Activated naive CD8-positive, alpha-beta T cell treated with anti-CD3 and anti-CD28 coated beads, Interleukin-2, amount 10 ng/mL, durations not matched to agents 7 days and 5 days (primary cell): ENCODE data around the gene ITGA4. TPM values are rescaled to one million over a fixed set of nuclear protein-coding genes. Genes with fewer than 3 reads are reported as not detected.

Experiments
- ATAC-seq: fragments of 150-1000 bp; cut with Tn5 transposase; one replicate; pipeline ENCODE4 v1.10.0; 2021; ENCODE audit warnings: low read depth, moderate library complexity
- POLR2A ChIA-PET: fragments of 350-600 bp; sonication (Branson Sonifier 250); formaldehyde crosslinking; loops from one replicate; lab custom pipeline; 2021; ENCODE audit warnings: antibody characterized with exemption; lab: Charles Lee
- DNase-seq: peaks from one replicate; pipeline ENCODE4 v3.0.0; 2021
- H3K27ac Mint-ChIP-seq: one replicate; pipeline ENCODE4 v1.8.0; 2022; ENCODE audit warnings: mild to moderate bottlenecking, mixed read lengths
- H3K27me3 Mint-ChIP-seq: one replicate; pipeline ENCODE4 v1.8.0; 2022; ENCODE audit warnings: mild to moderate bottlenecking, moderate library complexity, mixed read lengths
- H3K36me3 Mint-ChIP-seq: one replicate; pipeline ENCODE4 v1.8.0; 2021; ENCODE audit warnings: mild to moderate bottlenecking, mixed read lengths
- H3K4me1 Mint-ChIP-seq: one replicate; pipeline ENCODE4 v1.8.0; 2021; ENCODE audit warnings: mixed read lengths
- H3K4me3 Mint-ChIP-seq: one replicate; pipeline ENCODE4 v1.8.0; 2022; ENCODE audit warnings: mild to moderate bottlenecking, moderate library complexity, mixed read lengths
- H3K9me3 Mint-ChIP-seq: one replicate; pipeline ENCODE4 v1.8.0; 2021; ENCODE audit warnings: mixed read lengths
- total RNA-seq, 2 experiments: library from RNA; stranded (reverse); gene quantifications; one replicate each; pipeline ENCODE4 v1.2.3, GENCODE V29; 2021

The ITGA4 gene
- total RNA-seq, 2 experiments from 2014 or later, result 216 to 227 TPM

DNA sequence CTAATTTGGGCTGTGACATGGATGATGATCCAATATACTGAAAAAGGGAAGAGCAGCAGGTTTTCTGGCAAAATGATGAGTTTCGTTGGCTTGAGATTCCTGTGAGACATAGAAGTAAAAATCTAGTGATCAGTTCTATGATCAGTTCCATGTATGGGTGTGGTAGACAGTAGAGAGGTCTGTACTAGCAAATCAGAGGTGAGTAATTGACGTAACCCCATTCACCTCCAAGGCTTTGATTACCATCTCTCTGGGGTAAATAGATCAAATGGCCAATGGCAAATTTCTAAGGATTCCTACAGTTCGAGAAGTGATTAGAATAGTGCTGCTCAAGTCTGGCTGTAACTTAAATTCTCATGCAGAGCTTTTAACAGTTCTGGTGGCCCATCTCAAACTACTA is 6.4 kb downstream of the ITGA4 start:
- POLR2A ChIA-PET, result interaction anchor here (7.9 kb wide), 1 partner anchor 157 kb away, joined by 219 read pairs; no protein-coding TSS in a partner anchor
- no peak for ATAC-seq
- peak overlapping the region; percentile 53 for H3K4me3 Mint-ChIP-seq

DNA sequence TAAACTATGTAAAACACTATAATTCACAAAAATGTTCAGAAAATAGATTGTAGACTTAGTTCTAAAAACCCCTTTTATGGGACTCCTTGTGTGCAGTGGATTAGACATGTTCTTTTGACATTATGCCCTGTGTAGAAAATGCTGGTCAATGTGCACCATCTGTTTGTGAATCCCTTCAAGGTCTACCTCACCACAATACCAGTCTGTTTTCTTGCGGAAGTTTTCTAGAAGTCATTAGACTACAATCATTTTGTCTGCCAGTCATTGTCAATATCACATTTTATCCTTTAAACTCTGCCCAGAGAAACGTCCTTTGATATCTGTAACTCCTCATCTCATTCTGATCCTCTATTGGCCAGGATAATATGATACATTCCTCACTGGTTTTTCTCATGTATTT is 7.8 kb downstream of the ITGA4 start:
- DNase-seq (no peak), ATAC-seq (no peak)
- Mint-ChIP-seq H3K4me3 (peak overlapping the region; percentile 41), H3K27ac (peak overlapping the region; percentile 78), H3K4me1 (peaks cover 61% of the 10 kb centered on the region), H3K9me3 (no peaks in the 10 kb centered on the region), H3K27me3 (no peaks in the 10 kb centered on the region), H3K36me3 (peaks cover 48% of the 10 kb centered on the region)
- POLR2A ChIA-PET, result no interaction called here

More for the DNA sequence above, 6.4 kb downstream of the ITGA4 start:
- no peak for DNase-seq
- H3K9me3 Mint-ChIP-seq, result no peaks in the 10 kb centered on the region
- H3K36me3 Mint-ChIP-seq, result peaks cover 50% of the 10 kb centered on the region
- no peaks in the 10 kb centered on the region for H3K27me3 Mint-ChIP-seq
- H3K4me1 Mint-ChIP-seq, result peaks cover 61% of the 10 kb centered on the region
- H3K27ac Mint-ChIP-seq, result peak overlapping the region; percentile 46

DNA sequence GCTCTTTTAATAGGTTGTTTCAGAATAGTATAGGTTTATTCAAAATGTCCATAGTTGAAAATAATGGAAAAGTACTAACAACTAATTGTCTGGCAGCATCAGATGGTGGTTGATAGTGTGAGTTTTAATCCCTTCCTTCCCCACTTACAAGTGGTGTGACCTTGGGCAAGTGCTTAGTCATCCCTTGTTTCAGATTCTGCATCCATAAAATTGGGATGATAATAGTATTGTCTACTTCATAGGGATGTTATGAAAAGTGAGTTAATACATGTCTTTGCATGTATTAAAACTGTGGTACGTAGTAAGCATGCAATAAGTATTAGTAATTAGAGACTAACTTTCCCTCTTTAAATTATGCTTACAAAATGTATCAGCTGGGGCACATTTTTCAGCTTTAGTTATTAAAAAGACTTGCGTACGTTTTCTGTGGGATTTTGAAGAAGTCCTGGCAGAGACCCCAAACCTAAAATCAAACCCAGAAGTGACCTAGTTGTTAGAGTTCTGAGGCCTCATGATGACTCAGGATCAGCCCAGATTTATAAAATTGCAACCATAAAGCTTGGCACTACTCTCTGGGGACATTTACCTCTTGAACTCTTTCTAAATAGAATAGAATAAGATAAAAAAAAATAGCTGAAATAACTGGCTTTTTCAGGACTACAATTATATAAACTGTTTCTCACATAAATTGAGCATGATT is 8.6 kb downstream of the ITGA4 start:
- peak overlapping the region; percentile 78 for H3K27ac Mint-ChIP-seq
- H3K4me3 Mint-ChIP-seq, result peak overlapping the region; percentile 41
- H3K27me3 Mint-ChIP-seq, result no peaks in the 10 kb centered on the region
- POLR2A ChIA-PET, result interaction anchor here (0.9 to 1.7 kb wide), 3 partner anchors 9 to 161 kb away, joined by 3 to 13 read pairs (median 3); partner anchors contain the start of gene ITGA4
- no peaks in the 10 kb centered on the region for H3K9me3 Mint-ChIP-seq
- DNase-seq, result no peak
- no peak for ATAC-seq
- H3K36me3 Mint-ChIP-seq, result peaks cover 45% of the 10 kb centered on the region
- H3K4me1 Mint-ChIP-seq, result peaks cover 67% of the 10 kb centered on the region

DNA sequence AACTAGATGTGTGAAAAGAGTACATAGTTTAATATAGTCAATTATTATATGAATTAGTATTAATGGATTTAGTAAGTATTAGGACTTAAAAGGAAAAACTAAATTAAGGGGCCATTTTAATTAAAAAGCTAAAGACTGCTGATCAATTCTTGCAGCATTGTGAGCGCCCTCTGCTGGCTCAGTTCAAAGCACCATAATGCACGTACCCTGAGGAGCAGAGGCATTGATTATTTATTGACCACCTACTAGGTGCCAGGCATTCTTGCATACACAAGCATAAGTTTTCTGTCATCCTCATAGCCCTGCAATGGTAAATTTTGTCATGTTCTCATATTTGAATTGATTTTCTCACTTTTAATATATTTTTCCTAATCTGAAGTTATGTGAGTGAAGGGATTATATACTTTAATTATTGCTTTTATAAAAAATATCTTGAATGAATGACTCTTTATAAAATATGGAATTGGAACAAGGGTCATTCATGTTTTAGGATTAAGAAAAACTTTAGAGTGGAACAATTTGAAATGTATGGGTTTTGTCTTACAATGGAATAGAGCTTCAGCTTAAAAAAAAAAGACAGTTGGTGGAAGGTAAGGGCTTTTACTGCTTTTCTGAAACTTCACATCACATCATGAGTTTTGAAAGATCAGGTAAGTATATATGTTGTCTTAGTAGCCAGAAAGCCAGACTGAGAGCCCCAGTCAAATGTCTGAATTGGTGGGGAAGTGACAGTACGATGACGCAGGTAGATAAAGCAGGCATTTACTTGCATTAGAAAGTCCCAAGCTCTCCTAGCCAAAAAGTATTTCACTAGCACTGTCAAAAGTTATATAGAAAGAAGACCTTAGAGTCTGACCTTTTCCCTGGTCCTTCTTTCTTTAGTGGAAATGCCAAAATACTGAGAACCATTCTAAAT is 9.7 kb downstream of the ITGA4 start:
- Mint-ChIP-seq H3K4me3 (peak overlapping the region; percentile 58), H3K9me3 (no peaks in the 10 kb centered on the region), H3K27ac (peak overlapping the region; percentile 39), H3K4me1 (peaks cover 74% of the 10 kb centered on the region), H3K27me3 (no peaks in the 10 kb centered on the region), H3K36me3 (peaks cover 48% of the 10 kb centered on the region)
- DNase-seq (peak; percentile 78), ATAC-seq (peak; percentile 40)
- POLR2A ChIA-PET, result interaction anchor here (0.9 to 1.7 kb wide), 5 partner anchors 10 to 162 kb away, joined by 3 to 13 read pairs (median 3); partner anchors contain the start of gene ITGA4

DNA sequence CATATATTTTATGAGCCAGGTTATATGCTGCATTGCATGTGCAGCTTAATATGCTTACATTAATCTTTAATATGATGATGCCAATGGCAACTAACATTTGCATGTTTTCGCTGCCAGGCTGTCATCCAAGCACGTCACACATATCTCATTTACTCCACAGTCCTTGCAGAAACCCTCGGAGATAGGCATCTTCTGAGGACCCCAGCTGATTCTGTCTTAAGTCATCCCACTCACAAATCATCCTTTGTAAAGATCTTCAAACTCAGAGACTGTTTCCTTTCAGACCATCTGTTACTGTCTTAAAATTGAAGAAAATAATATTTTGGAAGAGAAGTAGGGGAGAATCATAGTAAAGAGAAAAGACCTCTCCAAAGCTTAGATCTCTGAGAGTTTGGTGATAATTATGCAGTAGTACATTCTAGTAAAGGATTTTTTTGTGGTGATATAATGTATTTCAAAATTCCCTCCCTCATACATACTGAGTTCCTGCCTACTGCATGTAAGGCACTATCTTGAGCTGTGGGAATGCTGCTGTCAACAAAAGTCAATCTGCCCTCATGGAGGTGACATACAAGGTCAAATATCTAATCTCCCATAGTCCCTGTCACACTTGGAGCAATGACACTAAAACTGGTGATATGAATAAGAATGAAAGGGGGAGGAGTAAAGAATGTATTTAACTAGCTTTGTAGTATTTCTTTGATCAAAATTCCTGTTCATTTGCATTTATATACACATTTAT is 11.0 kb downstream of the ITGA4 start:
- POLR2A ChIA-PET, result interaction anchor here (1.4 to 1.5 kb wide), 2 partner anchors 8 to 11 kb away, joined by 4 to 6 read pairs; partner anchors contain the start of gene ITGA4
- H3K4me1 Mint-ChIP-seq, result peaks cover 72% of the 10 kb centered on the region
- no peak for ATAC-seq
- H3K36me3 Mint-ChIP-seq, result peaks cover 48% of the 10 kb centered on the region
- H3K27me3 Mint-ChIP-seq, result no peaks in the 10 kb centered on the region
- H3K4me3 Mint-ChIP-seq, result peak overlapping the region; percentile 44
- DNase-seq, result no peak
- H3K9me3 Mint-ChIP-seq, result no peaks in the 10 kb centered on the region
- H3K27ac Mint-ChIP-seq, result peak overlapping the region; percentile 15

DNA sequence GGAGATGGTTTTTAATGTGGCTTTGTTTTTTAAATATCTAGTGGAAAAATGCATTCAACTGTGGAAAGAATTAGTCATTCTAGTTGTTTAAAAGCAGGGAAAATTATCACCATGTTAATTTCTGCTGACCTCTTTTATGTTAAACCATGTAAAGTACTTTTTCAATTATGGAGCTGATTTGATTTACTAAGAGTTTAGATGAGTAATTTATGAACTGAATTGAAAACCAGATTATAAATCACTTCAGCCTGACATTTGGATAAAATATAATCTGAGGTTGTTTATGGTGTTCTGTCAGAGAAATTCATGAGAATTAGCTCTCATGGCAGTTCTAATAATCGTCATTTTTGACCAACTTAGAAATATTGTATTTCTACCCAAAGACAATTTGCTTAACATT is 11.6 kb downstream of the ITGA4 start:
- no peak overlapping the region for H3K4me3 Mint-ChIP-seq
- H3K36me3 Mint-ChIP-seq, result peaks cover 47% of the 10 kb centered on the region
- ATAC-seq (no peak), DNase-seq (no peak)
- H3K27ac Mint-ChIP-seq, result no peak overlapping the region
- H3K4me1 Mint-ChIP-seq, result peaks cover 72% of the 10 kb centered on the region
- POLR2A ChIA-PET, result interaction anchor here (1.4 kb wide), 1 partner anchor 12 kb away, joined by 6 read pairs; the partner anchor contains the start of gene ITGA4
- H3K9me3 Mint-ChIP-seq, result no peaks in the 10 kb centered on the region
- H3K27me3 Mint-ChIP-seq, result no peaks in the 10 kb centered on the region

DNA sequence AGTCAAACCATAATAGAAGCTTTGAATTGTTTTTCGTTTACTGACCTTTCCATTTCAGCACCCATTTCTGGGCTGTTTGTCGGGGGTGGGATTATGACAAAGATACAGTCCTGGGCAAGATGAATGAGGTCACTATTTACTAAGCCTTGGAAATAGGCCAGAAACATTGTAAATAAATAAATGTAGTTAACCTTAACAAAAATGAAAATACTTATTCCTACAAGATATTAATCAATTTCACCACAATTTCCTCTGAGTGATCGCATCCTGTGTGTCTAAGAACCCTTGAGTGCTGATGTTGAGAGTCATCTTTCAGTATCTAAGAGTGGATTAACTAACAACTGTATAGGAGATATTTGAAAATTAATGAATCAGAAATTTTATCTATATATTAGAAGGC is 14.0 kb downstream of the ITGA4 start:
- Mint-ChIP-seq H3K4me1 (peaks cover 63% of the 10 kb centered on the region), H3K27me3 (no peaks in the 10 kb centered on the region), H3K9me3 (no peaks in the 10 kb centered on the region), H3K4me3 (peak overlapping the region; percentile 70), H3K27ac (peak overlapping the region; percentile 70), H3K36me3 (peaks cover 56% of the 10 kb centered on the region)
- ATAC-seq, result no peak
- POLR2A ChIA-PET, result no interaction called here
- no peak for DNase-seq

DNA sequence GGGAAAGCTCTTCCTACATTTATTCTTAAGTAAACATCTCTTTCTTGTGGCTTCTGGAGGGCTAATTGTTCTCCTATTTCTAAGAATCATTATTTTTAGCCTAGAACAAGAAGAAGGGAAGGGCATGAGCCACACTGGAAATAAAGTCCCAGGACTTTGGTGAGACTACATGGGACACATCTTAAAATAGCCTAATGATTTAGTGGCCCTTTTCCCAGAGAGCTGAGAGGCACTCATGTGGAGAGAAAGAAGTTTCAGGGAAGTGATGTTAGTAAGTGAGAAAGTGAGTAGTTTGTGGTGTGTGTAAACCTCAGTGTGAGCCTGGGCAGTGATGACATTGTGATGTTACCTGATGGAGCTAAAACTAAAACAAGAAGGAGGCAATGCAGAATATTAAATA is 14.6 kb downstream of the ITGA4 start:
- DNase-seq (no peak), ATAC-seq (peak; percentile 51)
- H3K27me3 Mint-ChIP-seq, result no peaks in the 10 kb centered on the region
- no peaks in the 10 kb centered on the region for H3K9me3 Mint-ChIP-seq
- peaks cover 63% of the 10 kb centered on the region for H3K4me1 Mint-ChIP-seq
- H3K4me3 Mint-ChIP-seq, result peak overlapping the region; percentile 19
- H3K27ac Mint-ChIP-seq, result peak overlapping the region; percentile 57
- H3K36me3 Mint-ChIP-seq, result peaks cover 61% of the 10 kb centered on the region
- POLR2A ChIA-PET, result no interaction called here

DNA sequence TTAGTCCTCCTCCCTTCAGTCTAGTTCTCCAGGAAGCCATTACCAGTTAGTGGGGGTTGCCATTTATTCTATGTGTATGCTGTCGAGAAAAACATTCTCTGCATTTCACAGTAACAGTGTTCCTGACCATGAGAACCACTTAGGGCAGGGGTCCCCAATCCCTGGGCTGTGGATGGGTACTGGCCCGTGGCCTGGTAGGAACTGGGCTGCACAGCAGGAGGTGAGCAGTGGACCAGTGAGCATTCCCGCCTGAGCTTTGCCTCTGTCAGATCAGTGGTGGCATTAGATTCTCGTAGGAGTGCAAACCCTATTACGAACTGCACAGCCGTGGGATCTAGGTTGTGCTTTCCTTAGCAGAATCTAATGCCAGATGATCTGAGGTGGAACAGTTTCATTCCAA is 15.8 kb downstream of the ITGA4 start:
- Mint-ChIP-seq H3K27me3 (no peaks in the 10 kb centered on the region), H3K27ac (peak overlapping the region; percentile 64), H3K4me3 (peak overlapping the region; percentile 56), H3K4me1 (peaks cover 55% of the 10 kb centered on the region), H3K9me3 (no peaks in the 10 kb centered on the region), H3K36me3 (peaks cover 69% of the 10 kb centered on the region)
- POLR2A ChIA-PET, result interaction anchor here (1.1 to 1.3 kb wide), 2 partner anchors 16 kb away, joined by 3 read pairs; partner anchors contain the start of gene ITGA4
- ATAC-seq, result no peak
- DNase-seq, result no peak

DNA sequence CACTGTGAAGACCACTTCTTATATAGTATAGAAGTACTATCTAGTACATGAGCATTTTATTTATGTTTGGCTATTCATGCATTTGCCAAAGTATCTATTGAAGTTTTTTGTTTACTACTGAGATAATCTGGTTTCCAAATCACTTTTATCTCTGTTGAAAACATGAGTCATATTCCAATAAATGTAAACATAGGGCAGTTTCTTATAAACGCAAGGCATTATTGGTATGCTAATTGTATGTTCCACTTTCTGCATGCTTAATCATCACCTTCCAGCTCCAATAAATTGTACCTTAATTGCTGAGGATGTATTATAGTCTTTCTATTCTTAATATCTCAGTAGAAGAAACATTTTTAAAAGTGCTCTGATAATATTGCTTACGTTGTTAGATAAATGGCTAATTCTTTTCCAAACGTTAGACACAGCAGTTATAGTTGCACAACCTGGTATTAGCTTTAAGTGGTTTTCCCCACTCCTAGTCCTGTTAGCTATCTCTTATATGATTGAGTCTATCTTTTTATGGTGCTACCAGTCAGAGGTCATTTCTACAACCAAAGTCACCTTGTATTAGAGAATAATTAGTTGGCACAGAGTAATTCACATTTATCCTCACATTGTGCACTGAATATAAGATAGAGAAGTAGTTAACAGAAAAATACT is 17.2 kb downstream of the ITGA4 start:
- Mint-ChIP-seq H3K27ac (no peak overlapping the region), H3K9me3 (no peaks in the 10 kb centered on the region), H3K27me3 (no peaks in the 10 kb centered on the region), H3K4me1 (peaks cover 49% of the 10 kb centered on the region), H3K4me3 (no peak overlapping the region), H3K36me3 (peaks cover 64% of the 10 kb centered on the region)
- no peak for DNase-seq
- ATAC-seq, result no peak
- POLR2A ChIA-PET, result interaction anchor here (1.3 kb wide), 1 partner anchor 17 kb away, joined by 3 read pairs; the partner anchor contains the start of gene ITGA4

DNA sequence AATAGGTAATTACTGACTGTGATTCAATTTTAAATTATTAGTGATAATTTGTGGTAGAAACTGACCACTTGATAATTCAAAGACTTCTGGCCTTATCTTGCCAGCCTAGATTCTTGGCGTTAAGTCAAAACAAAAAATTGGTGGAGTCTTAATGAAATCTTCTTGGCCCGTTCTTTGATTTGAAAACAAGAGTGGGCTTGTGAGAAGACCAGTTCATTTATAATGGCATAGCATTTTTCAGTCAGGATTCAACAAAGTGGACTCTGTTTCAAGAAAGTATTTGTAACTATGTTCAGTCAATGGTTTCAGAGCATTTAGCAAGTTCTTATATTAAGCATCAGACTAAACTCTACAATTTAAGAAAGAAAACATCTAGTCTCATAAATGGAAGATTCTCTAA is 26.0 kb downstream of the ITGA4 start:
- ATAC-seq, result no peak
- no peaks in the 10 kb centered on the region for H3K27me3 Mint-ChIP-seq
- H3K36me3 Mint-ChIP-seq, result peaks cover 42% of the 10 kb centered on the region
- no peaks in the 10 kb centered on the region for H3K9me3 Mint-ChIP-seq
- no peak overlapping the region for H3K27ac Mint-ChIP-seq
- no peak for DNase-seq
- H3K4me1 Mint-ChIP-seq, result peaks cover 3% of the 10 kb centered on the region
- POLR2A ChIA-PET, result no interaction called here
- no peak overlapping the region for H3K4me3 Mint-ChIP-seq

DNA sequence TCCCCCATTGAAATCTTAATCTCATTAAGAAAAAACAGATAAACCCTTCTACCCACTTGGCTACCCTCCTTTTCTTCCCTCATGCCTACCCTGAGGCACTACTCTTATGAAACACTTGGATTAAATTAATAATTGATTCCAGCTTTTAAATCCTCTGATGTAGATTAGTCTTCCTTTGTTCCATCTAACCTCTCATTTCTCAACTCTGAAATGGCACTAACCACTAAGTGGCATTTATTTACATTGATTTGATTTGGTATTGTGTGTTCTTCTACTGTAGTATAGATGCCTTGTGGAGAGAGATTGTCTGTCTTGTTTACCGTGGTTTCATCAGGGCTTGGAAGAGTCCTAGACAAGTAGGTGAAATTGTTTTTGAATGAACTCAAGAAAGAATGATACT is 26.7 kb downstream of the ITGA4 start:
- H3K36me3 Mint-ChIP-seq, result peaks cover 43% of the 10 kb centered on the region
- H3K4me1 Mint-ChIP-seq, result peaks cover 4% of the 10 kb centered on the region
- no peak for DNase-seq
- H3K9me3 Mint-ChIP-seq, result no peaks in the 10 kb centered on the region
- ATAC-seq, result no peak
- no peaks in the 10 kb centered on the region for H3K27me3 Mint-ChIP-seq
- POLR2A ChIA-PET, result no interaction called here
- no peak overlapping the region for H3K4me3 Mint-ChIP-seq
- H3K27ac Mint-ChIP-seq, result no peak overlapping the region
